Central memory CD8-positive, alpha-beta T cell (primary cell): ENCODE measurements around the gene CAPZB.

Source experiments
- ATAC-seq: fragments of 150-1000 bp; cut with Tn5 transposase; replicated peaks from 2 replicates; pipeline ENCODE4 v1.10.0; 2022; ENCODE audit warnings: mild to moderate bottlenecking, moderate FRiP score, moderate number of reproducible peaks; ENCODE audit not compliant: poor library complexity, severe bottlenecking; ENCODE audit errors: extremely low read depth
- DNase-seq, 2 donors: peaks; one replicate each; pipeline ENCODE4 v3.0.0; 2021; ENCODE audit warnings: low spot score in 2 of 2
- H3K27ac Mint-ChIP-seq: one replicate; pipeline ENCODE4 v1.8.0; 2022; ENCODE audit warnings: low read depth, mild to moderate bottlenecking, moderate library complexity, mixed read lengths
- H3K27me3 Mint-ChIP-seq: one replicate; pipeline ENCODE4 v1.8.0; 2022; ENCODE audit warnings: mixed read lengths
- H3K36me3 Mint-ChIP-seq: one replicate; pipeline ENCODE4 v1.8.0; 2022; ENCODE audit warnings: mild to moderate bottlenecking, moderate library complexity, mixed read lengths; ENCODE audit not compliant: insufficient read depth
- H3K4me1 Mint-ChIP-seq: one replicate; pipeline ENCODE4 v1.8.0; 2022; ENCODE audit warnings: mixed read lengths
- H3K4me3 Mint-ChIP-seq: one replicate; pipeline ENCODE4 v1.8.0; 2022; ENCODE audit warnings: mild to moderate bottlenecking, moderate library complexity, mixed read lengths
- H3K9me3 Mint-ChIP-seq: one replicate; pipeline ENCODE4 v1.8.0; 2022; ENCODE audit warnings: mixed read lengths

CAPZB gene

GRCh38 chr1:19340387-19340937 is 144.9 kb downstream of the CAPZB start:
- no peak for ATAC-seq
- no peak overlapping the region for H3K4me3 Mint-ChIP-seq
- DNase-seq, result no peak
- peaks cover 11% of the 10 kb centered on the region for H3K4me1 Mint-ChIP-seq
- H3K27me3 Mint-ChIP-seq, result no peaks in the 10 kb centered on the region
- no peak overlapping the region for H3K27ac Mint-ChIP-seq
- no peaks in the 10 kb centered on the region for H3K9me3 Mint-ChIP-seq
- peaks cover 48% of the 10 kb centered on the region for H3K36me3 Mint-ChIP-seq

GRCh38 chr1:19339214-19339861 is 146.0 kb downstream of the CAPZB start:
- peaks cover 45% of the 10 kb centered on the region for H3K36me3 Mint-ChIP-seq
- peaks cover 11% of the 10 kb centered on the region for H3K4me1 Mint-ChIP-seq
- ATAC-seq (no peak), DNase-seq (no peak)
- H3K4me3 Mint-ChIP-seq, result no peak overlapping the region
- H3K27me3 Mint-ChIP-seq, result no peaks in the 10 kb centered on the region
- no peaks in the 10 kb centered on the region for H3K9me3 Mint-ChIP-seq
- H3K27ac Mint-ChIP-seq, result no peak overlapping the region

- no peak for DNase-seq
- ATAC-seq, result no peak
- Mint-ChIP-seq H3K4me3 (no peak overlapping the region), H3K27ac (no peak overlapping the region), H3K27me3 (no peaks in the 10 kb centered on the region), H3K9me3 (no peaks in the 10 kb centered on the region), H3K4me1 (peaks cover 11% of the 10 kb centered on the region), H3K36me3 (peaks cover 43% of the 10 kb centered on the region)
Measured at GRCh38 chr1:19338323-19338762, 147.0 kb downstream of the CAPZB start.

GRCh38 chr1:19337289-19337688 is 148.1 kb downstream of the CAPZB start:
- Mint-ChIP-seq H3K9me3 (no peaks in the 10 kb centered on the region), H3K4me3 (no peak overlapping the region), H3K27me3 (no peaks in the 10 kb centered on the region), H3K27ac (peak overlapping the region; percentile 49), H3K36me3 (peaks cover 42% of the 10 kb centered on the region), H3K4me1 (peaks cover 6% of the 10 kb centered on the region)
- ATAC-seq, result no peak
- no peak for DNase-seq

- no peak for DNase-seq
- Mint-ChIP-seq H3K4me1 (peaks cover 6% of the 10 kb centered on the region), H3K9me3 (no peaks in the 10 kb centered on the region), H3K36me3 (peaks cover 44% of the 10 kb centered on the region), H3K27ac (peak overlapping the region; percentile 49), H3K27me3 (no peaks in the 10 kb centered on the region), H3K4me3 (no peak overlapping the region)
- ATAC-seq, result no peak
Measured at GRCh38 chr1:19336543-19336942, 148.8 kb downstream of the CAPZB start.

GRCh38 chr1:19333587-19334354 is 151.6 kb downstream of the CAPZB start:
- Mint-ChIP-seq H3K27me3 (no peaks in the 10 kb centered on the region), H3K36me3 (peaks cover 33% of the 10 kb centered on the region), H3K4me1 (peaks cover 6% of the 10 kb centered on the region), H3K9me3 (no peaks in the 10 kb centered on the region), H3K27ac (no peak overlapping the region), H3K4me3 (no peak overlapping the region)
- DNase-seq (no peak), ATAC-seq (no peak)

GRCh38 chr1:19332832-19333231 is 152.5 kb downstream of the CAPZB start:
- no peaks in the 10 kb centered on the region for H3K9me3 Mint-ChIP-seq
- peaks cover 31% of the 10 kb centered on the region for H3K36me3 Mint-ChIP-seq
- H3K27ac Mint-ChIP-seq, result peak overlapping the region; percentile 22
- H3K4me1 Mint-ChIP-seq, result peaks cover 6% of the 10 kb centered on the region
- ATAC-seq (no peak), DNase-seq (no peak)
- no peak overlapping the region for H3K4me3 Mint-ChIP-seq
- H3K27me3 Mint-ChIP-seq, result no peaks in the 10 kb centered on the region

GRCh38 chr1:19331262-19331878 is 154.0 kb downstream of the CAPZB start:
- Mint-ChIP-seq H3K27me3 (no peaks in the 10 kb centered on the region), H3K36me3 (peaks cover 31% of the 10 kb centered on the region), H3K9me3 (no peaks in the 10 kb centered on the region), H3K4me3 (no peak overlapping the region), H3K4me1 (no peaks in the 10 kb centered on the region), H3K27ac (peak overlapping the region; percentile 57)
- ATAC-seq (no peak), DNase-seq (no peak)

- H3K27me3 Mint-ChIP-seq, result no peaks in the 10 kb centered on the region
- no peak overlapping the region for H3K27ac Mint-ChIP-seq
- H3K36me3 Mint-ChIP-seq, result peaks cover 35% of the 10 kb centered on the region
- no peaks in the 10 kb centered on the region for H3K9me3 Mint-ChIP-seq
- ATAC-seq (no peak), DNase-seq (no peak)
- peak overlapping the region; percentile 14 for H3K4me3 Mint-ChIP-seq
- no peaks in the 10 kb centered on the region for H3K4me1 Mint-ChIP-seq
Measured at GRCh38 chr1:19330449-19331135, 154.7 kb downstream of the CAPZB start.

GRCh38 chr1:19329611-19330010 is 155.7 kb downstream of the CAPZB start:
- peak overlapping the region; percentile 65 for H3K27ac Mint-ChIP-seq
- no peaks in the 10 kb centered on the region for H3K9me3 Mint-ChIP-seq
- ATAC-seq (no peak), DNase-seq (no peak)
- H3K4me3 Mint-ChIP-seq, result peak overlapping the region; percentile 14
- H3K27me3 Mint-ChIP-seq, result no peaks in the 10 kb centered on the region
- no peaks in the 10 kb centered on the region for H3K4me1 Mint-ChIP-seq
- H3K36me3 Mint-ChIP-seq, result peaks cover 40% of the 10 kb centered on the region

GRCh38 chr1:19329188-19329587 is 156.2 kb downstream of the CAPZB start:
- Mint-ChIP-seq H3K27ac (peak overlapping the region; percentile 65), H3K4me3 (peak overlapping the region; percentile 14), H3K36me3 (peaks cover 43% of the 10 kb centered on the region), H3K27me3 (no peaks in the 10 kb centered on the region), H3K4me1 (no peaks in the 10 kb centered on the region), H3K9me3 (no peaks in the 10 kb centered on the region)
- no peak for DNase-seq
- ATAC-seq, result no peak

GRCh38 chr1:19328486-19328885 is 156.9 kb downstream of the CAPZB start:
- no peak for DNase-seq
- Mint-ChIP-seq H3K4me3 (no peak overlapping the region), H3K4me1 (no peaks in the 10 kb centered on the region), H3K27me3 (no peaks in the 10 kb centered on the region), H3K36me3 (peaks cover 46% of the 10 kb centered on the region), H3K27ac (peak overlapping the region; percentile 71), H3K9me3 (no peaks in the 10 kb centered on the region)
- ATAC-seq, result no peak
